K562 (cell line): ENCODE results near the gene ETFRF1.

Experiments
- EZH2 ChIP-seq: IDR thresholded peaks from 2 replicates; pipeline ENCODE4 v1.6.1; 2012; ENCODE audit warnings: low read depth, mild to moderate bottlenecking, inconsistent platforms, low read length, borderline replicate concordance
- NR2C2 ChIP-seq, 2 experiments: fragments of 200-800 bp in 1 of 2; sonication (Bioruptor generic) in 1 of 2; sonication (generic) in 1 of 2; formaldehyde crosslinking in 1 of 2; IDR thresholded peaks; 2 replicates each; pipeline versions ENCODE4 v1.6.1 to v1.8.0; 2016 to 2022; ENCODE audit warnings: mild to moderate bottlenecking in 1 of 2, missing compliant biosample characterization in 1 of 2, missing genetic modification characterization in 1 of 2, missing genetic modification reagents in 1 of 2
- PHF20 ChIP-seq: fragments of 450-650 bp; IDR thresholded peaks from 2 replicates; pipeline ENCODE4 v1.6.1; 2018; ENCODE audit not compliant: partially characterized antibody
- SRSF9 ChIP-seq: fragments of 200-400 bp; formaldehyde crosslinking; IDR thresholded peaks from 2 replicates; pipeline ENCODE4 v1.6.1; 2017; ENCODE audit warnings: low read depth, low read length, borderline replicate concordance
- TAF1 ChIP-seq: IDR thresholded peaks from 2 replicates; pipeline ENCODE4 v1.6.1; 2011; ENCODE audit warnings: mild to moderate bottlenecking, low read length, moderate library complexity; ENCODE audit not compliant: insufficient read depth, control insufficient read depth, severe bottlenecking; ENCODE audit errors: extremely low read depth
- U2AF1 ChIP-seq: fragments of 200-400 bp; formaldehyde crosslinking; optimal IDR thresholded peaks from 2 replicates; pipeline ENCODE3; 2017; ENCODE audit warnings: mild to moderate bottlenecking, low read depth, low read length, moderate library complexity
- ZNF24 ChIP-seq: fragments of 450-650 bp; IDR thresholded peaks from 2 replicates; pipeline ENCODE4 v1.6.1; 2016
- ZNF253 ChIP-seq: fragments of 250-450 bp; sonication (Bioruptor Pico); conservative IDR thresholded peaks from 2 replicates; pipeline ENCODE4 v1.6.1; 2021; ENCODE audit warnings: mild to moderate bottlenecking
- TF ChIP-seq, protein P1 (sequence below): IDR thresholded peaks from 2 replicates; pipeline ENCODE4 v1.6.1; 2016; ENCODE audit warnings: missing genetic modification characterization, missing compliant biosample characterization
- TF ChIP-seq, protein P2 (sequence below), 3 experiments: IDR thresholded peaks in 2 of 3; conservative IDR thresholded peaks in 1 of 3; 2 replicates each; pipeline ENCODE4 v1.5.1; 2011 to 2012; ENCODE audit warnings: low read length in 3 of 3, mild to moderate bottlenecking in 3 of 3, control low read depth in 2 of 3, improper control_type of control experiment in 1 of 3, inconsistent platforms in 1 of 3, low read depth in 1 of 3, mixed read lengths in 1 of 3, moderate library complexity in 1 of 3; ENCODE audit not compliant: insufficient read depth in 2 of 3
- TF ChIP-seq, protein P3 (sequence below): fragments of 250-450 bp; sonication (Bioruptor Pico); IDR thresholded peaks from 2 replicates; pipeline ENCODE4 v1.4.0; 2020; ENCODE audit warnings: mild to moderate bottlenecking, moderate library complexity, borderline replicate concordance
- TF ChIP-seq, protein P4 (sequence below): fragments of 250-450 bp; sonication (Bioruptor Pico); IDR thresholded peaks from 2 replicates; pipeline ENCODE4 v1.8.0; 2021; ENCODE audit warnings: mild to moderate bottlenecking, moderate library complexity
- TF ChIP-seq, protein P5 (sequence below): sonication (generic); formaldehyde crosslinking; IDR thresholded peaks from 2 replicates; pipeline ENCODE4 v1.9.0; 2022; ENCODE audit warnings: mild to moderate bottlenecking, missing genetic modification reagents

DNA sequence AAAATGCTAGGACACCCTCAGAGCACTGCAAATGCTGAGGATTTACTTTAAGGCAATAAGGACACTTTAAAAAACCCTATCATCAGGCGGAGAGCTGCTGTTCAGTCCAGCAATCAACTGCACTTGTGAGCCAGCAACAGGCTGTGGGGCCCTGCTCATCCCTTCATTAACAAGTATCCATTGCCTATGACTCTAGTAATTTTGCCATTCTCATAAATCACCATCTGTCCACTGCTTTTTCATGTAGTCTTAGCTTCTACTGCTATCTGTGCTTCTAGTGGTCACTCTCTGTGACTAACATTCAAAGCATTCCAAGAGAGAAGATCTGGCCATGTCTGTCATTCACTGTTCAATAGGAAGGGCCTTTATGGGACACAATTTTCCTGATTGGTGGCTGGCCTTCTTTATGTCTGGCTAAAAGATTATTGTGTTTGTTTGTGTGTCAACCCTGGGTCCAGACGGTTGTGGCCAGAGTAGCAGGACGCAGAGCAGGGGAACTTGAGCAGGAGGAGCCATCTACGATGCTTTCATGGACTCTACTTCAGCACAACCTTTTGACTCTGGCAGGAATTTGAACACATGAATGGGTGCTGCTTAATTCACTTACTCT is 59.3 kb downstream of the ETFRF1 start:
- TF ChIP-seq, protein P1, sequence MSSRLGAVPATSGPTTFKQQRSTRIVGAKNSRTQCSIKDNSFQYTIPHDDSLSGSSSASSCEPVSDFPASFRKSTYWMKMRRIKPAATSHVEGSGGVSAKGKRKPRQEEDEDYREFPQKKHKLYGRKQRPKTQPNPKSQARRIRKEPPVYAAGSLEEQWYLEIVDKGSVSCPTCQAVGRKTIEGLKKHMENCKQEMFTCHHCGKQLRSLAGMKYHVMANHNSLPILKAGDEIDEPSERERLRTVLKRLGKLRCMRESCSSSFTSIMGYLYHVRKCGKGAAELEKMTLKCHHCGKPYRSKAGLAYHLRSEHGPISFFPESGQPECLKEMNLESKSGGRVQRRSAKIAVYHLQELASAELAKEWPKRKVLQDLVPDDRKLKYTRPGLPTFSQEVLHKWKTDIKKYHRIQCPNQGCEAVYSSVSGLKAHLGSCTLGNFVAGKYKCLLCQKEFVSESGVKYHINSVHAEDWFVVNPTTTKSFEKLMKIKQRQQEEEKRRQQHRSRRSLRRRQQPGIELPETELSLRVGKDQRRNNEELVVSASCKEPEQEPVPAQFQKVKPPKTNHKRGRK (tag) = no peak
- TF ChIP-seq, protein P2, sequence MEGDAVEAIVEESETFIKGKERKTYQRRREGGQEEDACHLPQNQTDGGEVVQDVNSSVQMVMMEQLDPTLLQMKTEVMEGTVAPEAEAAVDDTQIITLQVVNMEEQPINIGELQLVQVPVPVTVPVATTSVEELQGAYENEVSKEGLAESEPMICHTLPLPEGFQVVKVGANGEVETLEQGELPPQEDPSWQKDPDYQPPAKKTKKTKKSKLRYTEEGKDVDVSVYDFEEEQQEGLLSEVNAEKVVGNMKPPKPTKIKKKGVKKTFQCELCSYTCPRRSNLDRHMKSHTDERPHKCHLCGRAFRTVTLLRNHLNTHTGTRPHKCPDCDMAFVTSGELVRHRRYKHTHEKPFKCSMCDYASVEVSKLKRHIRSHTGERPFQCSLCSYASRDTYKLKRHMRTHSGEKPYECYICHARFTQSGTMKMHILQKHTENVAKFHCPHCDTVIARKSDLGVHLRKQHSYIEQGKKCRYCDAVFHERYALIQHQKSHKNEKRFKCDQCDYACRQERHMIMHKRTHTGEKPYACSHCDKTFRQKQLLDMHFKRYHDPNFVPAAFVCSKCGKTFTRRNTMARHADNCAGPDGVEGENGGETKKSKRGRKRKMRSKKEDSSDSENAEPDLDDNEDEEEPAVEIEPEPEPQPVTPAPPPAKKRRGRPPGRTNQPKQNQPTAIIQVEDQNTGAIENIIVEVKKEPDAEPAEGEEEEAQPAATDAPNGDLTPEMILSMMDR (IDR thresholded peaks at IDR 0.05 in 2 of 3, conservative IDR thresholded peaks at IDR 0.05 in 1 of 3; ENCODE audit: insufficient read depth in 2 of 3, low read depth in 1 of 3, low read length in 3 of 3) = peak in 2 of 3 experiments; percentile 19; a peak in 2 of 6 replicates
- TF ChIP-seq, protein P3, sequence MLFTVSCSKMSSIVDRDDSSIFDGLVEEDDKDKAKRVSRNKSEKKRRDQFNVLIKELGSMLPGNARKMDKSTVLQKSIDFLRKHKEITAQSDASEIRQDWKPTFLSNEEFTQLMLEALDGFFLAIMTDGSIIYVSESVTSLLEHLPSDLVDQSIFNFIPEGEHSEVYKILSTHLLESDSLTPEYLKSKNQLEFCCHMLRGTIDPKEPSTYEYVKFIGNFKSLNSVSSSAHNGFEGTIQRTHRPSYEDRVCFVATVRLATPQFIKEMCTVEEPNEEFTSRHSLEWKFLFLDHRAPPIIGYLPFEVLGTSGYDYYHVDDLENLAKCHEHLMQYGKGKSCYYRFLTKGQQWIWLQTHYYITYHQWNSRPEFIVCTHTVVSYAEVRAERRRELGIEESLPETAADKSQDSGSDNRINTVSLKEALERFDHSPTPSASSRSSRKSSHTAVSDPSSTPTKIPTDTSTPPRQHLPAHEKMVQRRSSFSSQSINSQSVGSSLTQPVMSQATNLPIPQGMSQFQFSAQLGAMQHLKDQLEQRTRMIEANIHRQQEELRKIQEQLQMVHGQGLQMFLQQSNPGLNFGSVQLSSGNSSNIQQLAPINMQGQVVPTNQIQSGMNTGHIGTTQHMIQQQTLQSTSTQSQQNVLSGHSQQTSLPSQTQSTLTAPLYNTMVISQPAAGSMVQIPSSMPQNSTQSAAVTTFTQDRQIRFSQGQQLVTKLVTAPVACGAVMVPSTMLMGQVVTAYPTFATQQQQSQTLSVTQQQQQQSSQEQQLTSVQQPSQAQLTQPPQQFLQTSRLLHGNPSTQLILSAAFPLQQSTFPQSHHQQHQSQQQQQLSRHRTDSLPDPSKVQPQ (CRISPR knock-in tag) = no peak
- no peak for TF ChIP-seq ZNF253 (CRISPR knock-in tag)
- TF ChIP-seq ZNF24 = no peak
- TF ChIP-seq TAF1 = no peak
- no peak for TF ChIP-seq PHF20
- no peak for TF ChIP-seq NR2C2 (CRISPR knock-in tag; IDR thresholded peaks at IDR 0.05)
- no peak for TF ChIP-seq NR2C2 (tag; IDR thresholded peaks at IDR 0.05)
- no peak for TF ChIP-seq SRSF9
- TF ChIP-seq EZH2 = no peak
- TF ChIP-seq U2AF1 = no peak
- TF ChIP-seq, protein P4, sequence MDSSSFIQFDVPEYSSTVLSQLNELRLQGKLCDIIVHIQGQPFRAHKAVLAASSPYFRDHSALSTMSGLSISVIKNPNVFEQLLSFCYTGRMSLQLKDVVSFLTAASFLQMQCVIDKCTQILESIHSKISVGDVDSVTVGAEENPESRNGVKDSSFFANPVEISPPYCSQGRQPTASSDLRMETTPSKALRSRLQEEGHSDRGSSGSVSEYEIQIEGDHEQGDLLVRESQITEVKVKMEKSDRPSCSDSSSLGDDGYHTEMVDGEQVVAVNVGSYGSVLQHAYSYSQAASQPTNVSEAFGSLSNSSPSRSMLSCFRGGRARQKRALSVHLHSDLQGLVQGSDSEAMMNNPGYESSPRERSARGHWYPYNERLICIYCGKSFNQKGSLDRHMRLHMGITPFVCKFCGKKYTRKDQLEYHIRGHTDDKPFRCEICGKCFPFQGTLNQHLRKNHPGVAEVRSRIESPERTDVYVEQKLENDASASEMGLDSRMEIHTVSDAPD = no peak
- TF ChIP-seq, protein P5, sequence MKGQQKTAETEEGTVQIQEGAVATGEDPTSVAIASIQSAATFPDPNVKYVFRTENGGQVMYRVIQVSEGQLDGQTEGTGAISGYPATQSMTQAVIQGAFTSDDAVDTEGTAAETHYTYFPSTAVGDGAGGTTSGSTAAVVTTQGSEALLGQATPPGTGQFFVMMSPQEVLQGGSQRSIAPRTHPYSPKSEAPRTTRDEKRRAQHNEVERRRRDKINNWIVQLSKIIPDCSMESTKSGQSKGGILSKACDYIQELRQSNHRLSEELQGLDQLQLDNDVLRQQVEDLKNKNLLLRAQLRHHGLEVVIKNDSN = no peak
